ENCODE results near the gene MACO1.

DNA sequence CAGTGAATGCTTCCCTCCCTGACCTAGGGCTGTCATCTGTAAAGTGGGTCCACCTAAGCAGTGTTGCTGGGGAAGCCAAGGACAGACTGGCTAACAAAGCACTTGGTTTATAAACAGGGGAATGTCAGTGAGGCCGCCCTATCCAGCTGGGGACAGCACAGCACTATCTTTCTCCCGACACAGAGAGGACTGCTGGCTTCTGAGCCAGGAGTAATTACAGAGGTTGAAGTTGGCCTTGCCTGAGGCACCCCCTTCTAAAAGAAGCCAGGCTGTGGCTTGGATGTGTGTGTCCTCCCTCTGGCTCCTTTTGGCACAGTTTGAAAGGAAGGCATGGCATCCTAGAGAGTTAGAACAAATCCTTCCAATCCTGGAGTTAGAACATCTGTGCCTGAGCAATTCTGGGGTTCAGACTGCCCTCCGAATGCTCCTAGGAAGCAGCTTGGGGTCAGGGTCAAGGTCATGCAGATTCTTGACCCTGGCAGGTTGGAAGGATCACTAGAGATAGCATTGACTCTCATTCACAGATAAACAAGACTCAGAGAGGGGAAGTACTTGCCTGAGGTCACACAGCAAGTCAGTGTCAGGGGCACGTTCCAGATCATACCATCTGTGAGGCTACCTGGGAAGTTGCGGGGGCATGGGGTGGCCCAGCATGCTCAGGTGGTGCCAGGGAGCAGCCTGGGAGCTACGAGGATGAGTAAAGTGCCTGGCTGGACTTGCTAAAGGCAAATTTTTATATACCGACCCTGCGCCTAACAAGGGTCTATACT lies 111.4 kb downstream of the MACO1 start:
- TF ChIP-seq POLR2A (IDR thresholded peaks at IDR 0.05), result no peak
- TF ChIP-seq, protein P1, sequence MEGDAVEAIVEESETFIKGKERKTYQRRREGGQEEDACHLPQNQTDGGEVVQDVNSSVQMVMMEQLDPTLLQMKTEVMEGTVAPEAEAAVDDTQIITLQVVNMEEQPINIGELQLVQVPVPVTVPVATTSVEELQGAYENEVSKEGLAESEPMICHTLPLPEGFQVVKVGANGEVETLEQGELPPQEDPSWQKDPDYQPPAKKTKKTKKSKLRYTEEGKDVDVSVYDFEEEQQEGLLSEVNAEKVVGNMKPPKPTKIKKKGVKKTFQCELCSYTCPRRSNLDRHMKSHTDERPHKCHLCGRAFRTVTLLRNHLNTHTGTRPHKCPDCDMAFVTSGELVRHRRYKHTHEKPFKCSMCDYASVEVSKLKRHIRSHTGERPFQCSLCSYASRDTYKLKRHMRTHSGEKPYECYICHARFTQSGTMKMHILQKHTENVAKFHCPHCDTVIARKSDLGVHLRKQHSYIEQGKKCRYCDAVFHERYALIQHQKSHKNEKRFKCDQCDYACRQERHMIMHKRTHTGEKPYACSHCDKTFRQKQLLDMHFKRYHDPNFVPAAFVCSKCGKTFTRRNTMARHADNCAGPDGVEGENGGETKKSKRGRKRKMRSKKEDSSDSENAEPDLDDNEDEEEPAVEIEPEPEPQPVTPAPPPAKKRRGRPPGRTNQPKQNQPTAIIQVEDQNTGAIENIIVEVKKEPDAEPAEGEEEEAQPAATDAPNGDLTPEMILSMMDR (IDR thresholded peaks at IDR 0.05), result no peak

Measured in upper lobe of left lung (tissue), 4 donors.